Measurements from ENCODE around the gene BTRC.

DNA sequence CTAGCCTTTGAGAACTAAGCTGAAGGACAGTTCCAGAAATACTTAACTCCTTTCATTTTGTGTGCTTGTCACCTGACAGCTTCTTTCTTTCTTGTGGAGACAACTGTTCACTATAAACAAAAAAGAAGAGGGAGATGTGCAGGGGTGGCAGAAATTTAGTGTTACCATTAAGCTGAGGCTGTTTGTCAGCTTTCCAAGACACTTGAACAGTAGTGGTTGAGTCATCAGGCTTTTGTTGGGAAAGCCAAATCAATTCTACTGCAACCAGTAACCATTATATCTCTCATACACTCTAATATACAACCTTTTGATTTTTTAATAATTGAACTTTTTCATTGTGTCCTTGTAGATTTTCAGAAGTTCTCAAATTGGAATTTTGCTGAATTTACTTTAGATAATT, 158.8 kb downstream of the BTRC start:
- TF ChIP-seq ESRRG (CRISPR knock-in tag; IDR thresholded peaks at IDR 0.05) (no peak), ARNTL (CRISPR knock-in tag; IDR thresholded peaks at IDR 0.05; ENCODE audit: borderline replicate concordance, low read depth) (no peak), SNAI2 (CRISPR knock-in tag; IDR thresholded peaks at IDR 0.05) (no peak), ZFP3 (CRISPR knock-in tag; IDR thresholded peaks at IDR 0.05) (no peak), TOX (CRISPR knock-in tag; IDR thresholded peaks at IDR 0.05; ENCODE audit: borderline replicate concordance) (no peak), RARB (CRISPR knock-in tag; IDR thresholded peaks at IDR 0.05) (no peak)
